PC-3 (cell line): Measurements from ENCODE around the gene GSN.

Experiments used
- CTCF ChIP-seq: fragments of 300-600 bp; sonication (generic); conservative IDR thresholded peaks from 2 replicates; pipeline ENCODE4 v1.5.1; 2017; ENCODE audit warnings: antibody characterized with exemption, low read depth, mild to moderate bottlenecking, low read length
- EZH2 ChIP-seq: fragments of 300-600 bp; sonication (generic); IDR thresholded peaks from one replicate; pipeline ENCODE4 v1.6.1; 2017; ENCODE audit warnings: antibody characterized with exemption, mild to moderate bottlenecking, low read length; ENCODE audit not compliant: unreplicated experiment

DNA sequence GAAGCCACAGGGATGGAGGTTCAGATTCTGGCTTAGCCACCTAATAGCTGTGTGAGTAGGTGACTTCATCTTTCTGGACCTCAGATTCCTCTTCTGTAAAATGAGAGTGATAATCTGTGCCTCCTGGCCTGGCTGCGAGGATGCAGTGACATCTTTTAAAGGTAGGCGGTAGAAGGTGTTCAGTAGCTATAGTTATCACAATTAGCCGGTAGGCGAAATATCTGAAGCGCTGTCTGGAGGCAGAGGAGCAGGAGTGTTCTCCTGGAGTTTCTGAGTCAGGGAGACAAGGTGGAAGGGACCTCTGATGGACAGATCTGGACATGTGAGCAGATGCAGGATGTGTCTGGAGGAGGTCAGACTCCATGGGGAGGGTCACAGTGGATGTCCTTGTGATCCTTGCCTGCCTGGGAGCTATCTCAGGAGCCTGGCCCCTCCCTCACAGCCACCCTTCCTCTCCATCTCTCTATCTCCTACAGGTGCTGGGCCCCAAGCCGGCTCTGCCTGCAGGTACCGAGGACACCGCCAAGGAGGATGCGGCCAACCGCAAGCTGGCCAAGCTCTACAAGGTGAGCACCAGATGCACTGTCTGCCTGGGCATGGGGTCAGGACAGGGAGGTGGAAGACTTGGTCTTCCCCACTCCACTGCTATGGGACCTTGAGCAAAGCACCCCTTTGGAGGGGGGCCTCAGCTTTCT, 45.6 kb downstream of the GSN start:
- TF ChIP-seq CTCF: no peak
- no peak for TF ChIP-seq EZH2
